H9 (cell line): ENCODE results near the gene HIGD2A. TPM values are rescaled to one million over a fixed set of nuclear protein-coding genes. Genes with fewer than 3 reads are reported as not detected.

Experiments
- DNase-seq: peaks from one replicate; pipeline ENCODE4 v3.0.0-alpha.2; 2017
- H2AFZ ChIP-seq: one replicate; pipeline ENCODE4 v1.6.1; 2013; ENCODE audit warnings: mild to moderate bottlenecking, low read length, control low read depth, moderate library complexity
- H2AK5ac ChIP-seq: 2 replicates; pipeline ENCODE4 v1.6.1; 2013; ENCODE audit warnings: low read length, control low read depth, mixed read lengths; ENCODE audit not compliant: insufficient read length
- H2BK120ac ChIP-seq: one replicate; pipeline ENCODE4 v1.6.1; 2013; ENCODE audit warnings: low read depth, mild to moderate bottlenecking, low read length, control low read depth, inconsistent platforms; ENCODE audit not compliant: poor library complexity, severe bottlenecking
- H2BK12ac ChIP-seq: 2 replicates; pipeline ENCODE4 v1.6.1; 2013; ENCODE audit warnings: low read length, control low read depth, mixed read lengths, low read depth; ENCODE audit not compliant: insufficient read length
- H2BK15ac ChIP-seq: 2 replicates; pipeline ENCODE4 v1.6.1; 2013; ENCODE audit warnings: low read depth, low read length, control low read depth
- H2BK20ac ChIP-seq: one replicate; pipeline ENCODE4 v1.6.1; 2013; ENCODE audit warnings: low read depth, mild to moderate bottlenecking, low read length, control low read depth, inconsistent platforms; ENCODE audit not compliant: poor library complexity, severe bottlenecking
- H2BK5ac ChIP-seq: 2 replicates; pipeline ENCODE4 v1.6.1; 2013; ENCODE audit warnings: low read length, control low read depth, mixed read lengths; ENCODE audit not compliant: insufficient read length
- H3K14ac ChIP-seq: 2 replicates; pipeline ENCODE4 v1.6.1; 2013; ENCODE audit warnings: low read length, control low read depth; ENCODE audit not compliant: insufficient read depth
- H3K18ac ChIP-seq: 2 replicates; pipeline ENCODE4 v1.6.1; 2013; ENCODE audit warnings: low read depth, mild to moderate bottlenecking, mixed read lengths, low read length, control low read depth; ENCODE audit not compliant: insufficient read length
- H3K23ac ChIP-seq: 2 replicates; pipeline ENCODE4 v1.6.1; 2013; ENCODE audit warnings: low read length, control low read depth, mixed read lengths, low read depth; ENCODE audit not compliant: insufficient read length
- H3K23me2 ChIP-seq: 2 replicates; pipeline ENCODE4 v1.6.1; 2013; ENCODE audit warnings: low read depth, mild to moderate bottlenecking, mixed read lengths, low read length, control low read depth; ENCODE audit not compliant: insufficient read length, poor library complexity, severe bottlenecking
- H3K27ac ChIP-seq: 2 replicates; pipeline ENCODE4 v1.5.1; 2013; ENCODE audit warnings: low read length, control low read depth, mixed read lengths, low read depth; ENCODE audit not compliant: insufficient read length
- H3K27me3 ChIP-seq: 2 replicates; pipeline ENCODE4 v1.6.1; 2013; ENCODE audit warnings: low read length, control low read depth, inconsistent platforms; ENCODE audit not compliant: insufficient read depth
- H3K4ac ChIP-seq: 2 replicates; pipeline ENCODE4 v1.6.1; 2013; ENCODE audit warnings: low read depth, mild to moderate bottlenecking, control low read depth, inconsistent platforms, low read length, moderate library complexity
- H3K4me1 ChIP-seq: 2 replicates; pipeline ENCODE4 v1.6.1; 2013; ENCODE audit warnings: low read length, control low read depth, inconsistent platforms; ENCODE audit not compliant: insufficient read depth
- H3K4me2 ChIP-seq: 2 replicates; pipeline ENCODE4 v1.6.1; 2013; ENCODE audit warnings: low read length, control low read depth, mixed read lengths; ENCODE audit not compliant: insufficient read length, insufficient read depth
- H3K56ac ChIP-seq: 2 replicates; pipeline ENCODE4 v1.6.1; 2013; ENCODE audit warnings: low read depth, mild to moderate bottlenecking, mixed read lengths, low read length, control low read depth; ENCODE audit not compliant: insufficient read length
- H3K79me1 ChIP-seq: 2 replicates; pipeline ENCODE4 v1.6.1; 2013; ENCODE audit warnings: low read depth, mild to moderate bottlenecking, moderate library complexity, low read length, control low read depth, inconsistent platforms; ENCODE audit not compliant: insufficient read depth, poor library complexity, severe bottlenecking
- H3K79me2 ChIP-seq: 2 replicates; pipeline ENCODE4 v1.6.1; 2013; ENCODE audit warnings: low read length, control low read depth, inconsistent platforms; ENCODE audit not compliant: insufficient read depth
- H3K9ac ChIP-seq: 2 replicates; pipeline ENCODE4 v1.6.1; 2013; ENCODE audit warnings: low read length, control low read depth, mixed read lengths; ENCODE audit not compliant: insufficient read length; ENCODE audit errors: extremely low read depth
- H3K9me3 ChIP-seq: one replicate; pipeline ENCODE4 v1.6.1; 2013; ENCODE audit warnings: low read depth, low read length, inconsistent platforms; ENCODE audit not compliant: control insufficient read depth
- H3T11ph ChIP-seq: one replicate; pipeline ENCODE4 v1.6.1; 2013; ENCODE audit warnings: mild to moderate bottlenecking, low read length, control low read depth, inconsistent platforms
- H4K20me1 ChIP-seq: one replicate; pipeline ENCODE4 v1.6.1; 2013; ENCODE audit not compliant: control insufficient read depth, insufficient read length, insufficient read depth
- H4K5ac ChIP-seq: 2 replicates; pipeline ENCODE4 v1.6.1; 2013; ENCODE audit warnings: low read depth, mild to moderate bottlenecking, mixed read lengths, low read length, control low read depth; ENCODE audit not compliant: insufficient read length
- H4K8ac ChIP-seq: replicated peaks from 2 replicates; pipeline ENCODE4 v1.6.1; 2013; ENCODE audit warnings: low read length, control low read depth, mixed read lengths, low read depth; ENCODE audit not compliant: insufficient read length
- H4K91ac ChIP-seq: 2 replicates; pipeline ENCODE4 v1.6.1; 2013; ENCODE audit warnings: low read depth, mild to moderate bottlenecking, moderate library complexity, mixed read lengths, low read length, control low read depth; ENCODE audit not compliant: insufficient read length
- H3K27ac Mint-ChIP-seq, 3 experiments: 2 replicates in 2 of 3; 3 replicates in 1 of 3; pipeline ENCODE4 v1.8.0; 2020 to 2021; ENCODE audit warnings: mixed read lengths in 3 of 3, mild to moderate bottlenecking in 1 of 3, moderate library complexity in 1 of 3
- H3K27me3 Mint-ChIP-seq: 2 replicates; pipeline ENCODE4 v1.8.0; 2021; ENCODE audit warnings: low read depth, mild to moderate bottlenecking, moderate library complexity, mixed read lengths
- H3K36me3 Mint-ChIP-seq, 3 experiments: 2 replicates in 2 of 3; 3 replicates in 1 of 3; pipeline ENCODE4 v1.8.0; 2020 to 2021; ENCODE audit warnings: low read depth in 3 of 3, mixed read lengths in 3 of 3; ENCODE audit not compliant: insufficient read depth in 1 of 3
- H3K4me1 Mint-ChIP-seq, 2 experiments: 2 replicates each; pipeline ENCODE4 v1.8.0; 2020; ENCODE audit warnings: mixed read lengths in 2 of 2
- H3K4me3 Mint-ChIP-seq, 2 experiments: 2 replicates in 1 of 2; 3 replicates in 1 of 2; pipeline ENCODE4 v1.8.0; 2020 to 2021; ENCODE audit warnings: mild to moderate bottlenecking in 2 of 2, mixed read lengths in 2 of 2, moderate library complexity in 1 of 2
- H3K9me3 Mint-ChIP-seq, 2 experiments: 2 replicates in 1 of 2; 3 replicates in 1 of 2; pipeline ENCODE4 v1.8.0; 2020; ENCODE audit warnings: mild to moderate bottlenecking in 2 of 2, mixed read lengths in 2 of 2, moderate library complexity in 1 of 2
- CTCF ChIP-seq: fragments of 200-600 bp; sonication (generic); conservative IDR thresholded peaks from 3 replicates; pipeline ENCODE4 v1.8.0; 2021; ENCODE audit warnings: antibody characterized with exemption, mild to moderate bottlenecking
- WGBS: extraction: QIAGEN DNeasy Blood & Tissue Kit; methylation state at CpG from one replicate; pipeline ENCODE4 v1.1.7; 2013; ENCODE audit warnings: missing lambda C conversion rate, low lambda C conversion rate, mixed read lengths; ENCODE audit not compliant: insufficient read length; ENCODE audit errors: extremely low coverage; 5-methylcytosine and 5-hydroxymethylcytosine counted together
- total RNA-seq: library from RNA; stranded (reverse); gene quantifications from 2 replicates; pipeline ENCODE4 v1.2.1, GENCODE V29; 2021

The HIGD2A gene
- total RNA-seq, 1 experiment from 2014 or later: 92.3 TPM

- H3K4ac ChIP-seq: no peak overlapping the region
- Mint-ChIP-seq H3K4me3 (no peak overlapping the region), H3K27ac (peak overlapping the region in 1 of 3 experiments; percentile 23; a peak in 1 of 7 replicates), H3K27me3 (no peaks in the 10 kb centered on the region), H3K9me3 (no peaks in the 10 kb centered on the region), H3K36me3 (peaks cover 0 to 10% (median 5%) of the 10 kb centered on the region in 3 experiments; a peak in 3 of 7 replicates), H3K4me1 (peaks cover 7% of the 10 kb centered on the region in 2 experiments; a peak in 2 of 4 replicates)
- no CpG with 5 or more reads among the region's 5 CpGs for WGBS
- no peak overlapping the region for H3K56ac ChIP-seq
- H3K9me3 ChIP-seq: no peaks in the 10 kb centered on the region
- peak; percentile 37 for TF ChIP-seq CTCF
- H3K23me2 ChIP-seq: peaks cover under 1% of the 10 kb centered on the region
- H2BK20ac ChIP-seq: no peak overlapping the region
- H3K9ac ChIP-seq: no peak overlapping the region
- no peak for DNase-seq
- H2BK12ac ChIP-seq: no peak overlapping the region
- no peaks in the 10 kb centered on the region for H3K4me1 ChIP-seq
- no peaks in the 10 kb centered on the region for H3K27me3 ChIP-seq
- H3K14ac ChIP-seq: no peak overlapping the region
- no peak overlapping the region for H3K18ac ChIP-seq
- H3K27ac ChIP-seq: no peak overlapping the region
- H2BK5ac ChIP-seq: no peak overlapping the region
- H3K4me2 ChIP-seq: no peak overlapping the region
- no peak overlapping the region for H2BK120ac ChIP-seq
- H4K20me1 ChIP-seq: no peaks in the 10 kb centered on the region
- no peak overlapping the region for H3K23ac ChIP-seq
- no peak overlapping the region for H2AFZ ChIP-seq
- no peak overlapping the region for H3T11ph ChIP-seq
- H3K79me1 ChIP-seq: no peaks in the 10 kb centered on the region
- no peaks in the 10 kb centered on the region for H3K79me2 ChIP-seq
- no peak overlapping the region for H4K91ac ChIP-seq
- H2AK5ac ChIP-seq: no peak overlapping the region
- H2BK15ac ChIP-seq: no peak overlapping the region
- H4K5ac ChIP-seq: no peak overlapping the region
- no peak overlapping the region for H4K8ac ChIP-seq
Observed at GRCh38 chr5:176410486-176411180, 22.1 kb downstream of the HIGD2A start.
